Measurements from ENCODE around the gene AACS.

GRCh38 chr12:125142601-125143000 is 77.4 kb downstream of the AACS start:
- TF ChIP-seq ESRRA (IDR thresholded peaks at IDR 0.05; ENCODE audit: borderline replicate concordance, low read length) (no peak), POLR2AphosphoS2 (conservative IDR thresholded peaks at IDR 0.05; ENCODE audit: low read length) (no peak), CTCF (IDR thresholded peaks at IDR 0.05) (no peak), USF2 (IDR thresholded peaks at IDR 0.05) (no peak), NR3C1 (IDR thresholded peaks at IDR 0.05) (no peak), POLR2A (IDR thresholded peaks at IDR 0.05; ENCODE audit: low read length) (no peak), MYC (IDR thresholded peaks at IDR 0.05; ENCODE audit: borderline replicate concordance, low read length) (no peak), JUN (IDR thresholded peaks at IDR 0.05) (no peak), ELK1 (IDR thresholded peaks at IDR 0.05; ENCODE audit: low read depth, low read length) (no peak), EP300 (IDR thresholded peaks at IDR 0.05) (no peak)

Data from A549 (cell line).